ENCODE results near the gene ATOH8.

- TF ChIP-seq STAT6 (CRISPR knock-in tag; conservative IDR thresholded peaks at IDR 0.05; ENCODE audit: low read depth) = no peak
- no peak for TF ChIP-seq USF2 (CRISPR knock-in tag; IDR thresholded peaks at IDR 0.05)
- TF ChIP-seq ARID4B (CRISPR knock-in tag; IDR thresholded peaks at IDR 0.05; ENCODE audit: borderline replicate concordance) = no peak
- no peak for TF ChIP-seq CREM (CRISPR knock-in tag; IDR thresholded peaks at IDR 0.05)
- no peak for TF ChIP-seq CTCF (IDR thresholded peaks at IDR 0.05)
- TF ChIP-seq SOX15 (CRISPR knock-in tag; IDR thresholded peaks at IDR 0.05) = no peak
- no peak for TF ChIP-seq MYBL2 (CRISPR knock-in tag; IDR thresholded peaks at IDR 0.05)
- TF ChIP-seq E2F5 (CRISPR knock-in tag; IDR thresholded peaks at IDR 0.05) = no peak
- no peak for TF ChIP-seq ZNF263 (CRISPR knock-in tag; IDR thresholded peaks at IDR 0.05; ENCODE audit: low read depth)
- no peak for TF ChIP-seq JUN (CRISPR knock-in tag; IDR thresholded peaks at IDR 0.05)
- TF ChIP-seq ATF2 (CRISPR knock-in tag; IDR thresholded peaks at IDR 0.05; ENCODE audit: borderline replicate concordance, low read depth) = no peak
- TF ChIP-seq ZNF425 (CRISPR knock-in tag; conservative IDR thresholded peaks at IDR 0.05) = no peak
- TF ChIP-seq TEAD4 (CRISPR knock-in tag; IDR thresholded peaks at IDR 0.05) = no peak
- TF ChIP-seq ZBTB21 (CRISPR knock-in tag; IDR thresholded peaks at IDR 0.05; ENCODE audit: borderline replicate concordance) = no peak
Observed at GRCh38 chr2:85786444-85786843, 32.7 kb downstream of the ATOH8 start.
